HUES64 (cell line): Measurements from ENCODE around the gene STAT1.

ENCODE experiments used
- H3K27ac ChIP-seq: 2 replicates; pipeline ENCODE4 v1.7.0; 2013; ENCODE audit warnings: low read depth, low read length, inconsistent platforms
- H3K27me3 ChIP-seq: 2 replicates; pipeline ENCODE4 v1.6.1; 2013; ENCODE audit warnings: mild to moderate bottlenecking, low read length; ENCODE audit not compliant: insufficient read depth
- H3K36me3 ChIP-seq: 2 replicates; pipeline ENCODE4 v1.6.1; 2013; ENCODE audit warnings: mild to moderate bottlenecking, low read length; ENCODE audit not compliant: insufficient read depth
- H3K4me1 ChIP-seq: 2 replicates; pipeline ENCODE4 v1.6.1; 2013; ENCODE audit warnings: mild to moderate bottlenecking, low read length, moderate library complexity; ENCODE audit not compliant: insufficient read depth
- H3K4me3 ChIP-seq: 2 replicates; pipeline ENCODE4 v1.5.1; 2013; ENCODE audit warnings: mild to moderate bottlenecking, low read length, moderate library complexity
- H3K9ac ChIP-seq: 2 replicates; pipeline ENCODE4 v1.6.1; 2013; ENCODE audit warnings: mild to moderate bottlenecking, low read depth, low read length
- H3K9me3 ChIP-seq: 2 replicates; pipeline ENCODE4 v1.6.1; 2013; ENCODE audit warnings: low read depth, low read length; ENCODE audit not compliant: insufficient read depth
- WGBS: fragments of 150-250, 120-280 bp; methylation state at CpG from one replicate; pipeline ENCODE4 v1.1.7; 2013; ENCODE audit warnings: missing lambda C conversion rate; 5-methylcytosine and 5-hydroxymethylcytosine counted together

Gene STAT1

GRCh38 chr2:190927301-190927700 is 86.7 kb downstream of the STAT1 start:
- WGBS = 90% methylated on average over 2 of the region's 2 CpGs
- Histone ChIP-seq H3K4me3 (no peak overlapping the region), H3K4me1 (peaks cover 5% of the 10 kb centered on the region; the same call in 1 of the 2 replicates), H3K27me3 (no peaks in the 10 kb centered on the region), H3K9ac (no peak overlapping the region), H3K9me3 (no peaks in the 10 kb centered on the region), H3K27ac (no peak overlapping the region), H3K36me3 (peaks cover 93% of the 10 kb centered on the region)

DNA sequence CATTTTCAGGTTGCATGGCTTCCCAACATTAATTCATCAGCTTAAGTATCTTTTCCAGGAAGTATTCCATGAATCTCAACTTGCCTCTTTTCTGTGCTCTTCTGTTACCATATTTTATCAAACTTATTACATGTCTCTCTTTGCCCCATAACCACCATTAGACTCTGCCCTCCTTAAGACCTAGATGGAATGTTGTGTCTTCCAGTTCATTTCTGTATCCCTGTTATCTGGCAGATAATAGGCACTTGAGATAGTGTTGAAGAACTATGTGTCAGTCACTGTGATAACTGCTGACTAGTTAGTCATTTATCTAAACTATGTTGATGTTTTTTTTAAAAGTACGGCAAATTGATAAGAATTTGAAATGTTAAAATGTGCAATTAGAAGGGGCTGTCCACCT is 91.6 kb downstream of the STAT1 start:
- Histone ChIP-seq H3K9me3 (no peaks in the 10 kb centered on the region), H3K4me3 (no peak overlapping the region), H3K27ac (no peak overlapping the region), H3K4me1 (no peaks in the 10 kb centered on the region), H3K9ac (no peak overlapping the region), H3K27me3 (no peaks in the 10 kb centered on the region), H3K36me3 (peaks cover 80% of the 10 kb centered on the region)
- WGBS = 80% methylated on average over 1 of the region's 1 CpG

DNA sequence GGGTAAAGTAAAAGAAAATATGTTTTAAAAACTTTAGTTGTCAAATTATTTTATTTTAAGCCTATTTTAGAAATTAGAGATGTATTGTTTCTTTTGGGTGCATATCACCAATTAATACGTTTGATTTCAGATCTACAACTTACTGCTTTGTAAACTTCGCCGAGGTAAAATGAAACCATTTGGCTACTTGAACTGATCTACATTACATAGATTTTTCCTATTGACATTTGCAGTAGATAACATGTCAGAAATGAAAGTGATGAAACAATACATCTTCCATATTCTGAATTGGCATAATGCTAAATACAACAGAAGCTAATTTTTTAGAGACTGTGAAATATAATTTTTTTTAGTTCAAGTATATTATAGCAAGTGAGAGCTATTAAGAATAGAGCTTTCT is 93.9 kb downstream of the STAT1 start:
- Histone ChIP-seq H3K36me3 (peaks cover 80% of the 10 kb centered on the region), H3K27me3 (no peaks in the 10 kb centered on the region), H3K9ac (no peak overlapping the region), H3K4me1 (no peaks in the 10 kb centered on the region), H3K9me3 (no peaks in the 10 kb centered on the region), H3K4me3 (no peak overlapping the region), H3K27ac (no peak overlapping the region)
- WGBS = 100% methylated on average over 3 of the region's 3 CpGs
